Neuronal stem cell (in vitro differentiated cells): ENCODE results near the gene FAM47E.

Source experiments
- DNase-seq: peaks from one replicate; pipeline ENCODE4 v3.0.0-alpha.2; 2013; ENCODE audit warnings: low spot score
- H2AFZ ChIP-seq: one replicate; pipeline ENCODE4 v1.6.1; 2013; ENCODE audit warnings: mild to moderate bottlenecking, low read length, inconsistent platforms
- H2AK5ac ChIP-seq: 2 replicates; pipeline ENCODE4 v1.6.1; 2013; ENCODE audit warnings: low read depth, mild to moderate bottlenecking, inconsistent platforms, low read length, moderate library complexity, mixed read lengths
- H2BK120ac ChIP-seq: 2 replicates; pipeline ENCODE4 v1.6.1; 2013; ENCODE audit warnings: low read depth, mild to moderate bottlenecking, inconsistent platforms, low read length, moderate library complexity, mixed read lengths
- H2BK12ac ChIP-seq: one replicate; pipeline ENCODE4 v1.6.1; 2013; ENCODE audit warnings: low read length, inconsistent platforms
- H2BK15ac ChIP-seq: 2 replicates; pipeline ENCODE4 v1.6.1; 2013; ENCODE audit warnings: mild to moderate bottlenecking, low read length, inconsistent platforms, mixed read lengths
- H2BK5ac ChIP-seq: one replicate; pipeline ENCODE4 v1.6.1; 2013; ENCODE audit warnings: inconsistent platforms, mild to moderate bottlenecking, low read length, moderate library complexity
- H3K14ac ChIP-seq: one replicate; pipeline ENCODE4 v1.6.1; 2013; ENCODE audit warnings: low read length, inconsistent platforms
- H3K18ac ChIP-seq: 2 replicates; pipeline ENCODE4 v1.6.1; 2013; ENCODE audit warnings: low read length, inconsistent platforms
- H3K23ac ChIP-seq: 2 replicates; pipeline ENCODE4 v1.6.1; 2013; ENCODE audit warnings: low read depth, mild to moderate bottlenecking, mixed read lengths, low read length, inconsistent platforms; ENCODE audit not compliant: poor library complexity
- H3K27ac ChIP-seq: replicated peaks from 3 replicates; pipeline ENCODE4 v1.5.1; 2013; ENCODE audit warnings: low read length, inconsistent platforms
- H3K27me3 ChIP-seq, 3 experiments: 2 replicates each; pipeline ENCODE4 v1.6.1; 2013; ENCODE audit warnings: low read length in 3 of 3, mild to moderate bottlenecking in 2 of 3, inconsistent platforms in 1 of 3, low read depth in 1 of 3, mixed read lengths in 1 of 3, moderate library complexity in 1 of 3; ENCODE audit not compliant: control insufficient read depth in 3 of 3, insufficient read depth in 3 of 3
- H3K36me3 ChIP-seq, 2 donors: replicated peaks in 1 of 2; 2 replicates each; pipeline ENCODE4 v1.6.1; 2013; ENCODE audit warnings: low read length in 2 of 2; ENCODE audit not compliant: control insufficient read depth in 2 of 2, insufficient read depth in 2 of 2
- H3K4ac ChIP-seq: 2 replicates; pipeline ENCODE4 v1.6.1; 2013; ENCODE audit warnings: inconsistent platforms, mild to moderate bottlenecking, low read length, moderate library complexity
- H3K4me1 ChIP-seq, 2 donors: 1 replicate in 1 of 2; 2 replicates in 1 of 2; pipeline ENCODE4 v1.6.1; 2013; ENCODE audit warnings: low read length in 2 of 2, low read depth in 1 of 2; ENCODE audit not compliant: control insufficient read depth in 2 of 2, insufficient read depth in 1 of 2
- H3K4me2 ChIP-seq: one replicate; pipeline ENCODE4 v1.6.1; 2013; ENCODE audit warnings: mild to moderate bottlenecking, low read length, inconsistent platforms; ENCODE audit not compliant: insufficient read depth, poor library complexity, severe bottlenecking
- H3K4me3 ChIP-seq, 2 donors: 2 replicates each; pipeline ENCODE4 v1.5.1; 2013; ENCODE audit warnings: low read length in 2 of 2, mild to moderate bottlenecking in 2 of 2, inconsistent platforms in 1 of 2, moderate library complexity in 1 of 2
- H3K79me1 ChIP-seq: one replicate; pipeline ENCODE4 v1.6.1; 2013; ENCODE audit warnings: low read depth, mild to moderate bottlenecking, inconsistent platforms, low read length, moderate library complexity
- H3K9ac ChIP-seq: one replicate; pipeline ENCODE4 v1.6.1; 2013; ENCODE audit warnings: mild to moderate bottlenecking, low read depth, low read length, inconsistent platforms; ENCODE audit not compliant: poor library complexity
- H3K9me3 ChIP-seq, 2 donors: replicated peaks in 1 of 2; 2 replicates each; pipeline versions ENCODE3 to v1.6.1; 2013; ENCODE audit warnings: low read length in 2 of 2, mild to moderate bottlenecking in 2 of 2, inconsistent platforms in 1 of 2, low read depth in 1 of 2, mixed read lengths in 1 of 2, moderate library complexity in 1 of 2; ENCODE audit not compliant: control insufficient read depth in 2 of 2, insufficient read depth in 1 of 2
- H4K8ac ChIP-seq: one replicate; pipeline ENCODE4 v1.6.1; 2013; ENCODE audit warnings: low read depth, mild to moderate bottlenecking, inconsistent platforms, low read length, moderate library complexity
- H4K91ac ChIP-seq: one replicate; pipeline ENCODE4 v1.6.1; 2013; ENCODE audit warnings: low read length, low read depth, mild to moderate bottlenecking, inconsistent platforms; ENCODE audit not compliant: poor library complexity
- WGBS, 2 donors: extraction: QIAGEN DNeasy Blood & Tissue Kit; methylation state at CpG; one replicate each; pipeline ENCODE4 v1.1.7; 2013; ENCODE audit warnings: missing lambda C conversion rate in 2 of 2, mixed read lengths in 1 of 2; ENCODE audit not compliant: insufficient read length in 2 of 2, insufficient replicate concordance in 1 of 2; ENCODE audit errors: extremely low coverage in 2 of 2; 5-methylcytosine and 5-hydroxymethylcytosine counted together

FAM47E gene

GRCh38 chr4:76301775-76302162 lies 50.2 kb downstream of the FAM47E start:
- H3K4me2 ChIP-seq: no peak overlapping the region
- no peak overlapping the region for H2BK120ac ChIP-seq
- no peak overlapping the region for H4K91ac ChIP-seq
- H3K9me3 ChIP-seq: peaks cover 0 to 7% of the 10 kb centered on the region in 2 donors
- no peak overlapping the region for H2BK12ac ChIP-seq
- H3K4me1 ChIP-seq: peaks cover 2% of the 10 kb centered on the region in 2 donors
- no peak overlapping the region for H2BK5ac ChIP-seq
- H3K18ac ChIP-seq: no peak overlapping the region
- H3K23ac ChIP-seq: no peak overlapping the region
- no peaks in the 10 kb centered on the region for H3K79me1 ChIP-seq
- no peak overlapping the region for H2AFZ ChIP-seq
- no peak overlapping the region for H2BK15ac ChIP-seq
- H4K8ac ChIP-seq: no peak overlapping the region
- no peak overlapping the region for H3K4me3 ChIP-seq
- no CpG with 5 or more reads among the region's 1 CpG for WGBS, 2 donors
- DNase-seq: no peak
- no peak overlapping the region for H3K27ac ChIP-seq
- peaks cover 0 to 32% (median 6%) of the 10 kb centered on the region in 3 experiments for H3K27me3 ChIP-seq
- H3K14ac ChIP-seq: no peak overlapping the region
- no peak overlapping the region for H2AK5ac ChIP-seq
- H3K9ac ChIP-seq: no peak overlapping the region
- H3K36me3 ChIP-seq: no peaks in the 10 kb centered on the region
- no peak overlapping the region for H3K4ac ChIP-seq

GRCh38 chr4:76302826-76303438 lies 51.4 kb downstream of the FAM47E start:
- no peak overlapping the region for H2BK120ac ChIP-seq
- no peak overlapping the region for H3K27ac ChIP-seq
- H3K36me3 ChIP-seq: no peaks in the 10 kb centered on the region
- H2AK5ac ChIP-seq: no peak overlapping the region
- H3K14ac ChIP-seq: no peak overlapping the region
- no peak overlapping the region for H3K4ac ChIP-seq
- H2BK15ac ChIP-seq: no peak overlapping the region
- H2AFZ ChIP-seq: no peak overlapping the region
- H3K23ac ChIP-seq: no peak overlapping the region
- peaks cover 0 to 4% of the 10 kb centered on the region in 2 donors for H3K9me3 ChIP-seq
- H3K4me2 ChIP-seq: no peak overlapping the region
- no peak overlapping the region for H3K18ac ChIP-seq
- H3K9ac ChIP-seq: no peak overlapping the region
- no peak overlapping the region for H3K4me3 ChIP-seq
- peaks cover 0 to 44% (median 6%) of the 10 kb centered on the region in 3 experiments for H3K27me3 ChIP-seq
- H3K4me1 ChIP-seq: peaks cover 2% of the 10 kb centered on the region in 2 donors
- H4K91ac ChIP-seq: no peak overlapping the region
- no peak overlapping the region for H4K8ac ChIP-seq
- DNase-seq: no peak
- H2BK5ac ChIP-seq: no peak overlapping the region
- H2BK12ac ChIP-seq: no peak overlapping the region
- no CpG with 5 or more reads among the region's 3 CpGs for WGBS, 2 donors
- no peaks in the 10 kb centered on the region for H3K79me1 ChIP-seq

- Histone ChIP-seq H3K27ac (no peak overlapping the region), H2AFZ (no peak overlapping the region), H3K9ac (no peak overlapping the region), H2BK120ac (no peak overlapping the region), H4K8ac (no peak overlapping the region), H3K4ac (no peak overlapping the region), H3K9me3 (no peaks in the 10 kb centered on the region), H3K4me2 (no peak overlapping the region), H3K23ac (no peak overlapping the region), H3K4me1 (peaks cover 2% of the 10 kb centered on the region in 2 donors), H2BK5ac (no peak overlapping the region), H2BK12ac (no peak overlapping the region), H3K79me1 (no peaks in the 10 kb centered on the region), H3K14ac (no peak overlapping the region), H2BK15ac (no peak overlapping the region), H3K18ac (no peak overlapping the region), H2AK5ac (no peak overlapping the region), H3K27me3 (peaks cover 0 to 63% (median 6%) of the 10 kb centered on the region in 3 experiments), H3K4me3 (no peak overlapping the region), H3K36me3 (no peaks in the 10 kb centered on the region), H4K91ac (no peak overlapping the region)
- DNase-seq: no peak
- no CpG with 5 or more reads among the region's 7 CpGs for WGBS, 2 donors
Measured at GRCh38 chr4:76305033-76305687, 53.6 kb downstream of the FAM47E start.
